HepG2 (cell line): Measurements from ENCODE around the gene ANXA2. TPM values are rescaled to one million over a fixed set of nuclear protein-coding genes. Genes with fewer than 3 reads are reported as not detected.
A peak's percentile ranks its signal among the peaks of the same experiment; 100 is the strongest.

Source experiments
- CHD4 ChIP-seq: fragments of 200-600 bp; sonication (generic); IDR thresholded peaks from 2 replicates; pipeline ENCODE4 v1.7.0; 2017; ENCODE audit warnings: mild to moderate bottlenecking, low read length, borderline replicate concordance
- DNMT3B ChIP-seq: conservative IDR thresholded peaks from 2 replicates; pipeline ENCODE4 v1.6.1; 2016; ENCODE audit warnings: missing biosample characterization, control low read depth
- FOXJ3 ChIP-seq: sonication (generic); formaldehyde crosslinking; IDR thresholded peaks from 2 replicates; pipeline ENCODE4 v1.4.0; 2020; ENCODE audit warnings: missing genetic modification reagents, mild to moderate bottlenecking, borderline replicate concordance
- MAFF ChIP-seq: IDR thresholded peaks from 2 replicates; pipeline ENCODE4 v1.6.1; 2011; ENCODE audit warnings: low read depth, low read length, improper control_type of control experiment
- RORA ChIP-seq: sonication (generic); formaldehyde crosslinking; IDR thresholded peaks from 2 replicates; pipeline ENCODE4 v1.5.0; 2020; ENCODE audit warnings: mild to moderate bottlenecking, missing genetic modification reagents, moderate library complexity
- SALL2 ChIP-seq: sonication (generic); formaldehyde crosslinking; IDR thresholded peaks from 2 replicates; pipeline ENCODE4 v1.8.1; 2023; ENCODE audit warnings: mild to moderate bottlenecking, missing genetic modification reagents, inconsistent platforms
- ZNF296 ChIP-seq: sonication (generic); formaldehyde crosslinking; conservative IDR thresholded peaks from 2 replicates; pipeline ENCODE4 v1.5.0; 2020; ENCODE audit warnings: mild to moderate bottlenecking, missing genetic modification reagents
- ZNF546 ChIP-seq: sonication (generic); formaldehyde crosslinking; conservative IDR thresholded peaks from 2 replicates; pipeline ENCODE4 v1.8.1; 2023; ENCODE audit warnings: mild to moderate bottlenecking, missing genetic modification reagents
- ZNF766 ChIP-seq: sonication (generic); formaldehyde crosslinking; IDR thresholded peaks from 2 replicates; pipeline ENCODE4 v1.5.0; 2020; ENCODE audit warnings: missing genetic modification reagents, borderline replicate concordance
- ZNF775 ChIP-seq: sonication (generic); formaldehyde crosslinking; IDR thresholded peaks from 2 replicates; pipeline ENCODE4 v1.4.0; 2020; ENCODE audit warnings: missing genetic modification reagents, mild to moderate bottlenecking, moderate library complexity, borderline replicate concordance
- ZSCAN29 ChIP-seq: sonication (generic); formaldehyde crosslinking; conservative IDR thresholded peaks from 2 replicates; pipeline ENCODE4 v1.4.0; 2020; ENCODE audit warnings: mild to moderate bottlenecking, missing genetic modification reagents
- polyA plus RNA-seq, 8 experiments: library from polyadenylated mRNA; depleted of rRNA in 3 of 8; stranded (reverse) in 7 of 8; unstranded in 1 of 8; fragments of >200 nt; fragmentation: Illumina TruSeq in 4 of 8; extraction: Trizol in 4 of 8; gene quantifications; 2 replicates each; pipeline versions ENCODE4 v1.2.1 to v1.2.3, GENCODE V29; 2011 to 2016; ENCODE audit warnings: low read depth in 4 of 8, missing spikeins in 1 of 8, mixed read lengths in 1 of 8; ENCODE audit not compliant: insufficient read depth in 1 of 8
- total RNA-seq, 5 experiments: library from RNA; depleted of rRNA; stranded (reverse); fragments of >200 nt; fragmentation: Illumina TruSeq; extraction: Trizol; gene quantifications; 2 replicates each; pipeline ENCODE4 v1.2.3, GENCODE V29; 2016; ENCODE audit warnings: low read depth in 1 of 5
- TF ChIP-seq, protein P1 (sequence below): sonication (generic); formaldehyde crosslinking; IDR thresholded peaks from 2 replicates; pipeline ENCODE4 v1.5.0; 2020; ENCODE audit warnings: missing genetic modification reagents
- TF ChIP-seq, protein P2 (sequence below): sonication (generic); formaldehyde crosslinking; IDR thresholded peaks from 2 replicates; pipeline ENCODE4 v1.4.0; 2020; ENCODE audit warnings: missing genetic modification reagents
- TF ChIP-seq, protein P3 (sequence below): sonication (generic); formaldehyde crosslinking; conservative IDR thresholded peaks from 2 replicates; pipeline ENCODE4 v1.8.1; 2023; ENCODE audit warnings: missing genetic modification reagents
- TF ChIP-seq, protein P4 (sequence below), 2 experiments: fragments of 450-650 bp in 1 of 2; sonication (generic) in 1 of 2; formaldehyde crosslinking; IDR thresholded peaks; 2 replicates each; pipeline versions ENCODE4 v1.5.0 to v1.8.0; 2020 to 2022; ENCODE audit warnings: mild to moderate bottlenecking in 1 of 2, missing genetic modification reagents in 1 of 2
- TF ChIP-seq, protein P5 (sequence below): sonication (generic); formaldehyde crosslinking; IDR thresholded peaks from 2 replicates; pipeline ENCODE4 v1.5.0; 2020; ENCODE audit warnings: missing genetic modification reagents
- TF ChIP-seq, protein P6 (sequence below): sonication (generic); formaldehyde crosslinking; conservative IDR thresholded peaks from 2 replicates; pipeline ENCODE4 v1.4.0; 2020; ENCODE audit warnings: missing genetic modification reagents
- TF ChIP-seq, protein P7 (sequence below): sonication (generic); formaldehyde crosslinking; IDR thresholded peaks from 2 replicates; pipeline ENCODE4 v1.4.0; 2020; ENCODE audit warnings: mild to moderate bottlenecking, missing genetic modification reagents

ANXA2 gene
- total and polyA plus RNA-seq, 2 of the 13 experiments (the other 11 are each of a cell fraction or from before 2014, with no cell fraction given): 196 to 613 TPM

DNA sequence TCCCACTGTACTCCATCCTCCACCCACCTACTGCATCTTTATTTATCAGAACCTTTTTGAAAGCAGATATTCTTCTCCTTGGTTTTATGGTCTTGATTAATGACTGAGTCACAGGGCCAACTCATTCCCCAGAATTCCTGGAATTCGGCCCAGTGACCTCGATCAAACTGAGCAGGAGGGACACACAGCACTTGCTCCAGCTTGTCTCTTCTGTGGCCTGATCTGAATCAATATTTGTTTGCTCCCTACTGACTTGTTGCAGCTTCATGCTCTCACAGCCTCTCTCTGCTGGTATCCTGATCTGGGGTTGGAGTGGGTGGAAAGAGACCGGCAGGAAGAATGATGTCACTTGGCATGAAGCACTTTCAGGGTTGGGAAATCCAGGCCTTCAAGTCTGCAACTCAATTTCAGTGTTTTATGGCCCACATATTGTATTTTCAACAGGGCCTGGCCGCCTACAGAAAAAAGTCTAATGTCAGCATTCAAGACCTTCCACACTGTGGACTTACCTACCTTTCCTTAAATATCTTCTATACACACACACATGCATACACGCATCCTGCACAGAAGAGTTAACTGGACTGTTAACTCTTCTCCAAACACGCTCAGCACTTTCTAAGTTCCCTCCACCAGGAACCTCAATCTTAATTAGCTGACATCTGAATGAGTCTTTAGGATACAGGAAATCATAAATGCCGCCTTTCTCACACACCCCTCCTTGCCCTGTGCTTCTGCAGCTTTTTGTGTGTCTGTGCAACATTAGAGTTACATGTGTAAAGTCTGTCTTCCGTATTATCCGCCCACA lies 4.6 kb downstream of the ANXA2 start (continued):
- TF ChIP-seq ZNF775 (CRISPR knock-in tag): no peak
- TF ChIP-seq, protein P1, sequence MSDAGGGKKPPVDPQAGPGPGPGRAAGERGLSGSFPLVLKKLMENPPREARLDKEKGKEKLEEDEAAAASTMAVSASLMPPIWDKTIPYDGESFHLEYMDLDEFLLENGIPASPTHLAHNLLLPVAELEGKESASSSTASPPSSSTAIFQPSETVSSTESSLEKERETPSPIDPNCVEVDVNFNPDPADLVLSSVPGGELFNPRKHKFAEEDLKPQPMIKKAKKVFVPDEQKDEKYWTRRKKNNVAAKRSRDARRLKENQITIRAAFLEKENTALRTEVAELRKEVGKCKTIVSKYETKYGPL (CRISPR knock-in tag): no peak
- peak; percentile 71; the same call in 1 of the 2 replicates for TF ChIP-seq CHD4
- TF ChIP-seq, protein P2, sequence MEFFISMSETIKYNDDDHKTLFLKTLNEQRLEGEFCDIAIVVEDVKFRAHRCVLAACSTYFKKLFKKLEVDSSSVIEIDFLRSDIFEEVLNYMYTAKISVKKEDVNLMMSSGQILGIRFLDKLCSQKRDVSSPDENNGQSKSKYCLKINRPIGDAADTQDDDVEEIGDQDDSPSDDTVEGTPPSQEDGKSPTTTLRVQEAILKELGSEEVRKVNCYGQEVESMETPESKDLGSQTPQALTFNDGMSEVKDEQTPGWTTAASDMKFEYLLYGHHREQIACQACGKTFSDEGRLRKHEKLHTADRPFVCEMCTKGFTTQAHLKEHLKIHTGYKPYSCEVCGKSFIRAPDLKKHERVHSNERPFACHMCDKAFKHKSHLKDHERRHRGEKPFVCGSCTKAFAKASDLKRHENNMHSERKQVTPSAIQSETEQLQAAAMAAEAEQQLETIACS (CRISPR knock-in tag): no peak
- TF ChIP-seq, protein P3, sequence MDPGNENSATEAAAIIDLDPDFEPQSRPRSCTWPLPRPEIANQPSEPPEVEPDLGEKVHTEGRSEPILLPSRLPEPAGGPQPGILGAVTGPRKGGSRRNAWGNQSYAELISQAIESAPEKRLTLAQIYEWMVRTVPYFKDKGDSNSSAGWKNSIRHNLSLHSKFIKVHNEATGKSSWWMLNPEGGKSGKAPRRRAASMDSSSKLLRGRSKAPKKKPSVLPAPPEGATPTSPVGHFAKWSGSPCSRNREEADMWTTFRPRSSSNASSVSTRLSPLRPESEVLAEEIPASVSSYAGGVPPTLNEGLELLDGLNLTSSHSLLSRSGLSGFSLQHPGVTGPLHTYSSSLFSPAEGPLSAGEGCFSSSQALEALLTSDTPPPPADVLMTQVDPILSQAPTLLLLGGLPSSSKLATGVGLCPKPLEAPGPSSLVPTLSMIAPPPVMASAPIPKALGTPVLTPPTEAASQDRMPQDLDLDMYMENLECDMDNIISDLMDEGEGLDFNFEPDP: no peak
- TF ChIP-seq MAFF: peak; percentile 56
- no peak for TF ChIP-seq ZNF546 (CRISPR knock-in tag)
- peak; percentile 75; the same call in 1 of the 2 replicates for TF ChIP-seq FOXJ3 (CRISPR knock-in tag)
- no peak for TF ChIP-seq ZNF766 (CRISPR knock-in tag)
- TF ChIP-seq, protein P4, sequence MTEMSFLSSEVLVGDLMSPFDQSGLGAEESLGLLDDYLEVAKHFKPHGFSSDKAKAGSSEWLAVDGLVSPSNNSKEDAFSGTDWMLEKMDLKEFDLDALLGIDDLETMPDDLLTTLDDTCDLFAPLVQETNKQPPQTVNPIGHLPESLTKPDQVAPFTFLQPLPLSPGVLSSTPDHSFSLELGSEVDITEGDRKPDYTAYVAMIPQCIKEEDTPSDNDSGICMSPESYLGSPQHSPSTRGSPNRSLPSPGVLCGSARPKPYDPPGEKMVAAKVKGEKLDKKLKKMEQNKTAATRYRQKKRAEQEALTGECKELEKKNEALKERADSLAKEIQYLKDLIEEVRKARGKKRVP (CRISPR knock-in tag; IDR thresholded peaks at IDR 0.05): peak in 1 of 2 experiments; percentile 91; a peak in 2 of 4 replicates
- TF ChIP-seq, protein P5, sequence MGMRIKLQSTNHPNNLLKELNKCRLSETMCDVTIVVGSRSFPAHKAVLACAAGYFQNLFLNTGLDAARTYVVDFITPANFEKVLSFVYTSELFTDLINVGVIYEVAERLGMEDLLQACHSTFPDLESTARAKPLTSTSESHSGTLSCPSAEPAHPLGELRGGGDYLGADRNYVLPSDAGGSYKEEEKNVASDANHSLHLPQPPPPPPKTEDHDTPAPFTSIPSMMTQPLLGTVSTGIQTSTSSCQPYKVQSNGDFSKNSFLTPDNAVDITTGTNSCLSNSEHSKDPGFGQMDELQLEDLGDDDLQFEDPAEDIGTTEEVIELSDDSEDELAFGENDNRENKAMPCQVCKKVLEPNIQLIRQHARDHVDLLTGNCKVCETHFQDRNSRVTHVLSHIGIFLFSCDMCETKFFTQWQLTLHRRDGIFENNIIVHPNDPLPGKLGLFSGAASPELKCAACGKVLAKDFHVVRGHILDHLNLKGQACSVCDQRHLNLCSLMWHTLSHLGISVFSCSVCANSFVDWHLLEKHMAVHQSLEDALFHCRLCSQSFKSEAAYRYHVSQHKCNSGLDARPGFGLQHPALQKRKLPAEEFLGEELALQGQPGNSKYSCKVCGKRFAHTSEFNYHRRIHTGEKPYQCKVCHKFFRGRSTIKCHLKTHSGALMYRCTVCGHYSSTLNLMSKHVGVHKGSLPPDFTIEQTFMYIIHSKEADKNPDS (CRISPR knock-in tag): peak; percentile 61; the same call in 1 of the 2 replicates
- no peak for TF ChIP-seq DNMT3B (CRISPR knock-in tag)
- TF ChIP-seq, protein P6, sequence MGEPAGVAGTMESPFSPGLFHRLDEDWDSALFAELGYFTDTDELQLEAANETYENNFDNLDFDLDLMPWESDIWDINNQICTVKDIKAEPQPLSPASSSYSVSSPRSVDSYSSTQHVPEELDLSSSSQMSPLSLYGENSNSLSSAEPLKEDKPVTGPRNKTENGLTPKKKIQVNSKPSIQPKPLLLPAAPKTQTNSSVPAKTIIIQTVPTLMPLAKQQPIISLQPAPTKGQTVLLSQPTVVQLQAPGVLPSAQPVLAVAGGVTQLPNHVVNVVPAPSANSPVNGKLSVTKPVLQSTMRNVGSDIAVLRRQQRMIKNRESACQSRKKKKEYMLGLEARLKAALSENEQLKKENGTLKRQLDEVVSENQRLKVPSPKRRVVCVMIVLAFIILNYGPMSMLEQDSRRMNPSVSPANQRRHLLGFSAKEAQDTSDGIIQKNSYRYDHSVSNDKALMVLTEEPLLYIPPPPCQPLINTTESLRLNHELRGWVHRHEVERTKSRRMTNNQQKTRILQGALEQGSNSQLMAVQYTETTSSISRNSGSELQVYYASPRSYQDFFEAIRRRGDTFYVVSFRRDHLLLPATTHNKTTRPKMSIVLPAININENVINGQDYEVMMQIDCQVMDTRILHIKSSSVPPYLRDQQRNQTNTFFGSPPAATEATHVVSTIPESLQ (CRISPR knock-in tag): no peak
- TF ChIP-seq RORA (CRISPR knock-in tag): no peak
- TF ChIP-seq, protein P7, sequence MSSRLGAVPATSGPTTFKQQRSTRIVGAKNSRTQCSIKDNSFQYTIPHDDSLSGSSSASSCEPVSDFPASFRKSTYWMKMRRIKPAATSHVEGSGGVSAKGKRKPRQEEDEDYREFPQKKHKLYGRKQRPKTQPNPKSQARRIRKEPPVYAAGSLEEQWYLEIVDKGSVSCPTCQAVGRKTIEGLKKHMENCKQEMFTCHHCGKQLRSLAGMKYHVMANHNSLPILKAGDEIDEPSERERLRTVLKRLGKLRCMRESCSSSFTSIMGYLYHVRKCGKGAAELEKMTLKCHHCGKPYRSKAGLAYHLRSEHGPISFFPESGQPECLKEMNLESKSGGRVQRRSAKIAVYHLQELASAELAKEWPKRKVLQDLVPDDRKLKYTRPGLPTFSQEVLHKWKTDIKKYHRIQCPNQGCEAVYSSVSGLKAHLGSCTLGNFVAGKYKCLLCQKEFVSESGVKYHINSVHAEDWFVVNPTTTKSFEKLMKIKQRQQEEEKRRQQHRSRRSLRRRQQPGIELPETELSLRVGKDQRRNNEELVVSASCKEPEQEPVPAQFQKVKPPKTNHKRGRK (CRISPR knock-in tag): no peak
- TF ChIP-seq SALL2: no peak
- no peak for TF ChIP-seq ZNF296 (CRISPR knock-in tag)
- TF ChIP-seq ZSCAN29 (CRISPR knock-in tag): peak; percentile 77; the same call in 1 of the 2 replicates
